IPS-18c (cell line): Measurements from ENCODE around the gene PDE5A.
"Not testable (repeated sequence)": the region's sequence is repeated elsewhere in the genome, so short reads cannot be mapped to it uniquely, and the experiment has no call there.

Experiments
- H3K4me3 ChIP-seq: 2 replicates; pipeline ENCODE4 v1.7.0; 2013; ENCODE audit warnings: low read depth, mild to moderate bottlenecking, low read length, moderate library complexity; ENCODE audit not compliant: insufficient read depth
- H3K9me3 ChIP-seq: one replicate; pipeline ENCODE4 v1.6.1; 2013; ENCODE audit warnings: mild to moderate bottlenecking, low read length, moderate library complexity; ENCODE audit not compliant: control insufficient read depth, insufficient read depth

Gene PDE5A

DNA sequence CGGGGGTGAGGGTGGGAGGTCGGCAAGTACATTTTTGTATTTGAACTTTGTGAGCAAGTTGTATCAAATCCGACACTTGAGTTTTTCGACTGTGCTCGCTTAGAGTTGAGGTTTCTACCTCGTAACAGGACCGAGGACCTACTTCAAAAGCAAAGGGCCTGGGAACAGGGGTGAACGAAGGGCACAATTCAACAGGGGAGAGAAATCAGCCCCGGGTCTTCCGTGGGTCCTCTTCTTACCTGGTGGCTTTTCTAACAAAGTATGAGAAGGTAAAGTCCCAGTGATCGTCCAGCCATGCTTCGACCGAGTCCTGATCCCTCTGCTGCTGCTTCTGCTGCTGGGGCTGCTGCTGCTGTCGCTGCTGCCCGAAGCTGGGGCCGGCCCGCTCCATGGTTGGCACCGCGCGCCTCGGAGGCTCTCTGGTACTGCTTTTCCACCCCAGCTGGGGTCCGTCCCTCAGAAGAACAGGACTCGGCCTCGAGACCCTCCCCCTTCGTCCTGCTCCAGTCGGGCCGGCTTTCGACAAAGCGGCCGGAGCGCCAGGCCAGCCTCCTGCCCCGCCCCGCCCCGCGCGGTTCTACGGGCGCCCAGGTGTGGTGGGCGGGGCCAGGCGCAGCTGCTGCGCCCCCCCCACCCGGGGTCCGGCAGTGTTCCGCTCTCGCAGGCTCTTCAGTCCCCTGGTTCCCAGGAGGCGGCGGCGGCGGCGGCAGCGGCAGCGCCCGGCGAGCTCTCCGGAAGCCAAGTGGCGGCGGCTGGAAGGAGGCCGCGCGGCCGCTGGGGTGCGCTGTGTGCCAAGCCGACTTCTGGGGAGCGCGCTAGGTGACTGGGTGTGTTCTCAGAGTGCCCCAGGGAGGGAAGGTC, at the start of gene PDE5A:
TSS of gene PDE5A (minus strand) at position 524 of the 861 bp plus-strand sequence. CDS start at position 391, 133 bp downstream.
- Histone ChIP-seq H3K9me3 (no peaks in the 10 kb centered on the region), H3K4me3 (peak within 1 kb of the TSS; percentile 87)

GRCh38 chr4:119676101-119676500, 47.5 kb upstream of the PDE5A start:
- no peaks in the 10 kb centered on the region for H3K9me3 ChIP-seq
- no peak overlapping the region for H3K4me3 ChIP-seq

DNA sequence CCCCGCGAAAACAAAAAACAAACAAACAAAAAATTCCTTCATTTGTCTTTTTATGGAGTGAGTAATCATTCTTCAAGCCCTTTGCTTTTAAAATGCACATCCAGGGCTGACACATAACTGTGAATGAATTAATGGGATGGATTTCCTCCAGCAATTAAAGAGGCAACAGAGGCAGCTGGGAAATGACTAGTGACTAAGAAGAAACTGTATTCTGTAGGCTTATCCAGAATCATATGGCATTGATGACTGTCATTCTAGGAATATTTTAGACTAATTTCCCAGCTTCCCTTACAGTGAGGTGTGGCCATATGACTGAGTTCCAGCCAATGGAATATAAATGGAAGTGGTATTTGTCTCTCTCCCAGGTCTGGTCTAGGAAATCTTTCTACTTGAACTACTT, 46.8 kb upstream of the PDE5A start:
- no peak overlapping the region for H3K4me3 ChIP-seq
- no peaks in the 10 kb centered on the region for H3K9me3 ChIP-seq

- H3K4me3 ChIP-seq, result no peak overlapping the region
- H3K9me3 ChIP-seq, result no peaks in the 10 kb centered on the region
Observed at GRCh38 chr4:119672938-119673337, 44.3 kb upstream of the PDE5A start.

DNA sequence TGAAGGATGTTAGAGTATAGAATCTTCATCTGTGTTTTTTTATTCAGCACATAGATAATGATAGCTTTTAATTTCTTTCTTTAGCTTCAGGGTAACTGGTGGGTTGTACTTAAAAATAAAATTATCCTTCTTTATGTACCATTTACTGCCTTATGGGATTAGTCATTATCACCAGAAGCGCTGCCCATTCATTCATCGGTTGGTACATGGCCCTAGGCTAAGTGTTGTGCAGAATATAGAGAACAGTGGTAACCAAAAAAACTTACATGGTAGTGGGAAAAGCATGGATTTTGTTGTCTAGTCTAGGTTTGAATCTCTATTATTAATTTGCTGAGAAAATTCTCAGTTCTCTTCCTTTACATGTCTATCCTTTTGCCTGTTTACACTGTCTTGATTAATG, 43.5 kb upstream of the PDE5A start:
- H3K9me3 ChIP-seq, result no peaks in the 10 kb centered on the region

DNA sequence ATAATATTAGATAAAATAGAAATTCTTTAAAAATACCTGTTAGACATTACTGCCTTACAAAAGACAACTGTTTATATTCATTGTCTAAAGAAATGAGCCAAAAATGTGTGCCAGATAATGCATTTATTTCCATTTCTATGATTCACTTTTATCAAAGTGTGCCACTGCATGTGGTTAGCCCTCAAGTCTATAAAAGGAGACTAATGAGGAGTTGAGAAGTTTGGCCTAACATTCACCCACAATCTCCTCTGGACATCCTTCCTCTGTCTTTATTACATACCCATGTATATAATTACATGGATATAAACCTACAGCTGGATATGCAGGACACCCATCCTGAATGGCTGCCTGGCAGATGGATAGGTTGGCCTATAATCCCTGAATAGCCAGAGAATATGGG, 42.6 kb upstream of the PDE5A start:
- Histone ChIP-seq H3K9me3 (no peaks in the 10 kb centered on the region), H3K4me3 (no peak overlapping the region)

More for the DNA sequence above, 43.5 kb upstream of the PDE5A start:
- H3K4me3 ChIP-seq, result no peak overlapping the region

- Histone ChIP-seq H3K4me3 (no peak overlapping the region), H3K9me3 (no peaks in the 10 kb centered on the region)
Observed at GRCh38 chr4:119667802-119668201, 39.2 kb upstream of the PDE5A start.

DNA sequence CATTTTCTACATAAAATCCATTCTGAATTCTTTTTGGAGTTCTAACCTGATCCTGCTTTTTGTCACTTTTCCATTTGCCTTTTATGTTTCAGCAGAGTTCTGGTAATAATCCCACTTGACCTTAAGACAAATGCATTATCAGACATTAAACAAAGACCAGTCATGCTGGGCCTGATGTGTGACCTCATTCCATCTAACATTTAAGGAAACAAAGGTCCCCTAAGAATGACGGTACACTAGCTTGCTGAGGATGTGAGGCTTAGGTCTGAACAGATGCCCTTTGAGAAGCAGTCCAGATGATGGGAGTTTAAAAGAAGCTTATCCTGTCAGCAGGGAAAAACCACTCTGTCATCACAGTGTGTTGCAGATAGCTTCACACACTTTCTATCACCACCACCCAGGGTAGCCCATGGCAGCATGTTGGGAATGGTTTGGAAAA, 38.1 kb upstream of the PDE5A start:
- no peaks in the 10 kb centered on the region for H3K9me3 ChIP-seq
- no peak overlapping the region for H3K4me3 ChIP-seq

DNA sequence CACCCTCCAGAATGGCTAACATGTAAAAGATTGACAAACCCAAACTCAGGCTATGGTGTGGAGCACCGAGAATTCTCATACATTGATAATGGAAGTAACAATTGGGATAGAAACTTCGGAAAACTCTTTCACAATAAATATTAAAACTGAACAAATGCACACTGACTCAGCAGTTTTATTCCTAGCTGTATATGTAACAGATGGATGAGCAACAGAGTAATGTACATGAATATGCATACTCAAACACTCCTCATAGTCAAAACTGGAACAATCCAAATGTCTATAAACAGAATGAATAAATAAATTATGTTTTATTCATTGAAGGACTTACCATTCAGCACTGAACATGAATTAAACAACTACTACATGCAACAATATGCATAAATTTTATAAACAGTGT, 37.1 kb upstream of the PDE5A start:
- Histone ChIP-seq H3K9me3 (no peaks in the 10 kb centered on the region), H3K4me3 (no peak overlapping the region)

DNA sequence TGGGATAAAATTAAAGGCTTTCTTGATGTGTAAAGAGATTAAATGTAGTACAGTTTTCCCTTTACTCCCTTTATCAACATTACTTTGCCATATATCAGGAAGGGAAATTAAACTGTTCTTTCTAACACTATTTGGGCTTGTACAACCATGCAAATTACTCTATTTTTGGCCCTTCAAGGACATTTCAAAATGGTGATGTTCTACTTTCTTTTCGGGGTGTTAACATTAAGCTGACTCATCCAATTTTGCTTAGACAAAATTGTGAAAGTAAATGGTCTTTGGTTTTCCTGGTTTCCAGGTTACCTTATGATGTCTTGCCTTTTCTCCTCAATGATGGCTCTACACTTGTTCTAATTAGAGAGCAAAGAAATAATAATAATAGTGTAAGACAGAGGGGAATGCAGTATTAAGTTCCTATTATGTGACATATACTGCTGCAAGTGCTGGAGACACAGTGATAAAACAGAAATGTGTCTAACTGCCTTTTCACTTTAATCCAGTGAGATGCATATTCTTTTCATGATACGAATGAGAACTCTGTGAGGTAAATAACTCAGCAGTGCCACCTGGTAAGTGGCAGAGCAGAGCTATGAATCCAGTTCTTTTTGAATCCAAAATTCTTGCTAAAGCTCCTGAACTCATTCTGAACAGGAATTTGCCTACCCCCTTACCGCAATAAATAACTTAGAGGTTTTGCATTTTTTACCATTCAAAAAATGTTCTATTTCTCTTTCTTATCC, 35.7 kb upstream of the PDE5A start:
- no peak overlapping the region for H3K4me3 ChIP-seq
- no peaks in the 10 kb centered on the region for H3K9me3 ChIP-seq

DNA sequence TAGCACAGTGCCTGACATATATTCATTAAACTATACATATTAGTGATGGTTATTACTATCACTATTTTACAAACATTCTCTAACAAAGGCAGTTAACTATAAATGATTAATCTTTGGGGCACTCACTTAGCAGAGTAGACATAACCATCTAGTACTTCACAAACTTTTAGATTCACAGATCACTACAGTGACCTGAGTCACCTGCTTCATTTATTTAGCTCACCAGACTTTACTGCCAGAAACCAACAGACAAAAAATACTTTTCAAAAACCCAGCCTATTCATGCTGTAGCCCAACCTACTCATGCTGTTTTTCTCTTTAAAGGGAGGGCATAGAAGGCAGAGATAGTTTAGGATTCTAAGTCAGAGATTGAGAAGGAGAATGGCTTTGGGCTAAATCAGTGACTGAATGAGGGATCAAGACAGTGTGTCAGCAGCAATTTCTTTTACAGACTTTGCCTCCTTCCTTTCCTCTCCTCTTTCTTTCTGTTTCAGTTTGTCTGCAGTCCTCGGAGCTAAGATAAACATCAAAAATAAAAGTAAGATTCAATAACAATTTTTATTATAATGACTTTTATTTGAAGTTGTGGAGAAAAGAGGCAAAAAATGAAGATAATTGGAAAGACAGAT, 34.7 kb upstream of the PDE5A start:
- Histone ChIP-seq H3K4me3 (no peak overlapping the region), H3K9me3 (no peaks in the 10 kb centered on the region)

DNA sequence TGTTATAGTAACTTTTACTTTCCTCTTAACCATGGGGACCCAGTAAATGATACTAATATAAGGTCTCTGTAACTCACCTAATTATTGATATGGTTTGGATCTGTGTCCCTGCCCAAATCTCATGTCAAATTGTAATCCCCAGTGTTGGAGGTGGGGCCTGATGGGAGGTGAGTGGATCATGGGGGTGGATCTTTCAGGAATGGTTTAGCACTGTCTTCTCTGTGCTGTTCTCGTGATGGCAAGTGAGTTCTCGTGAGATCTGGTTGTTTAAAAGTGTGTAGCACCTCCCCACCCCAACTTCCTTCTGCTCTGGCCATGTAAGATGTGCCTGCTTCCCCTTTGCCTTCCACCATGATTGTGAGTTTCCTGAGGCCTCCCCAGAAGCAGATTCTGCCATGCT, 34.0 kb upstream of the PDE5A start:
- not testable (repeated sequence) for H3K4me3 ChIP-seq, H3K9me3 ChIP-seq

DNA sequence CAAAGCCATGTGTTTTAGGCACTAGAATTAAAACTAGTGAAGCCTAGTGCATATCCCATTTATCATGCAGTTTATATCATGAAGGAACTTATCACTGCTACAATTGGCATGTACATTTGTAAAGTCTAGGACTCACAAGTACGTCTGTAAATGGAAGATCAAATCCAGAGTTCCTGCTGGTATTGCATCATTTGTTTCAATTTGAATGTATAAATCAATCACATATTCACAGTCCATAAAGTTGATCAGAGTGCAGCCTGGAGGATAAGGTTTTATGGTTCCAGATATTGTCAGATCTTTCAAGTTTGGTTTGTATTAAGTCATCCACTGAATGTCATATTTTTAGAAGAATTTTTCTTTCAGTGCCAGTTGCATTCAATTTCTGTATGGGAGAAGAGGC, 32.6 kb upstream of the PDE5A start:
- no peaks in the 10 kb centered on the region for H3K9me3 ChIP-seq
- H3K4me3 ChIP-seq, result no peak overlapping the region

- no peak overlapping the region for H3K4me3 ChIP-seq
- no peaks in the 10 kb centered on the region for H3K9me3 ChIP-seq
Observed at GRCh38 chr4:119659576-119659975, 31.0 kb upstream of the PDE5A start.

- H3K4me3 ChIP-seq, result no peak overlapping the region
- H3K9me3 ChIP-seq, result no peaks in the 10 kb centered on the region
Observed at GRCh38 chr4:119657111-119657611, 28.6 kb upstream of the PDE5A start.

- no peaks in the 10 kb centered on the region for H3K9me3 ChIP-seq
- no peak overlapping the region for H3K4me3 ChIP-seq
Observed at GRCh38 chr4:119656342-119656741, 27.7 kb upstream of the PDE5A start.

DNA sequence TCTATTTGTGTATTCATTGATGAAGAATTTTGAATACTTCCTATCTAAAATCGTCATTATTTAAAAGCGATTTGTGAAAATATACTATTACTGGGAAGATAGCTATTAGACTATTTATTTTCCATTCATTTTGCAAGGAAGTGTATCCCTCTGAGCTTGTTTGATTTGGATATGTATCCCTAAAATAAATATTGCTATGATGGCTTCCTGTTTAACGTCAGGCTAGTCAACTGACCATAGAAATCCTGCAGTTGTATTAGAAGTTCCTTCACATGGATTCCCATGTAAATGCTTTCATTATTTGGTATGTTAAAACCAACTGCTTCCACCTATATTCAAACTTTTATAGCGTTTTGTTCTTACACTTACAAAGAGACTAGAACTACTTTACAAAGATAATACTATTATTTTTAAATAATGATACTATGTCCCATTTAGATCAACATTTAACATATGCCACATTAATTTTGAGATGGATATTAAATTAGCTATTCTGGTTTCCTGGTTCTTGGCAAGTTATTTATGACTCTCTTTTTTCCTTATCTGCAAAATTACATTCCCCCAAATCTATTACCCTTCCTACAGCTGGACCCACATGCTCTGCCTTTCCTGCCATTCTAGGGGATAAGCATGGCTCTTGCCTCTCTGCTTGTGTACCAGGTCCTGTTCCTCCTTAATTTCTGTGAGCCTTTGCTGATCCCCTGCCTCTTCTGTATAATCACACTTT, 26.7 kb upstream of the PDE5A start:
- H3K9me3 ChIP-seq, result no peaks in the 10 kb centered on the region
- no peak overlapping the region for H3K4me3 ChIP-seq
